SK-N-MC (cell line): ENCODE results near the gene NDUFA13.

Source experiments
- EZH2 ChIP-seq: fragments of 200-600 bp; sonication (generic); IDR thresholded peaks from one replicate; pipeline ENCODE4 v1.6.1; 2017; ENCODE audit warnings: antibody characterized with exemption
- POLR2AphosphoS5 ChIP-seq: IDR thresholded peaks from 2 replicates; pipeline ENCODE4 v1.6.1; 2012; ENCODE audit warnings: mild to moderate bottlenecking, low read depth, low read length, borderline replicate concordance

DNA sequence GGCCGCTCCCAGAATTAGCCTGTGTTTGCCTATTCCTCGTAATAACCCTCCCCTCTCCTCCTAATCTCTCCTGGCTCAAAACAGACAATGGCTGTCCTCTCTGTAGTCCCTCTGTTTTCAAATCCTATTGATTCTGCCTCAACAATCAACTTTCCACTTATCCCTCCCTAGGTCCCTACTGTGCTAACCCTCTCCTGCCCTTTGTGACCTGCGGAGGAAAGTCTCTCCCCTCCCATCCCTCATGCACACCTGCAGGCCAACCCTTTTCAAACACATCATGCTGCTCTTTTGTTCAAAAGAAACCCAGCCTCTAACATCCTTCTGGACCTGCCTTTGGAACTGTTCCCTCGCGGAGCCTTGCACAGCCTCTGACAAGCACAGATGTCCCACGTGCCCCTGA, 59.4 kb downstream of the NDUFA13 start:
- TF ChIP-seq EZH2 (no peak), POLR2AphosphoS5 (no peak)
